HG03442 (cell line): Measurements from ENCODE around the gene RORC.

Source experiments
- ATAC-seq: cut with Tn5 transposase; IDR thresholded peaks from one replicate; pipeline ENCODE4 v1.9.1; 2021; ENCODE audit warnings: mild to moderate bottlenecking, moderate library complexity; ENCODE audit not compliant: unreplicated experiment

Gene RORC

DNA sequence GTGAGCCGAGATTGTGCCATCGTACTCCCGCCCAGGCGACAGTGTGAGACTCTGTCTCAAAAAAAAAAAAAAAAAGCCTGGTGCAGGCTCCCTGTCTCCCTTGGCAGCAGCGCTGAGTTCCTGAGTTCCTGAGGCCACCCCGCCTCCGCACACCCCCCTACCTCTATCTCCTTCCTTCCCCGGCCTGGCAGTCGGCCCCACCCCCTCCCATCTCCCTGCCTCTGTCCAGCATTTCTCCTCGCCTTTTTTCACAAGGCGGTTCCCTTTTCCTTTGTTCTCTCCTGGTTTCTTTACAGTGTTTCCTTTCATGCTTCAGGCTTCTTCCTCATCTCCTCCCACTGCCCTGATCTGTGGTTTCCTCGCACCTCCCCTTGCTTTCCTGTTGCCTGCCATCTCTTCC lies 2.7 kb downstream of the RORC start:
- ATAC-seq, result no peak

DNA sequence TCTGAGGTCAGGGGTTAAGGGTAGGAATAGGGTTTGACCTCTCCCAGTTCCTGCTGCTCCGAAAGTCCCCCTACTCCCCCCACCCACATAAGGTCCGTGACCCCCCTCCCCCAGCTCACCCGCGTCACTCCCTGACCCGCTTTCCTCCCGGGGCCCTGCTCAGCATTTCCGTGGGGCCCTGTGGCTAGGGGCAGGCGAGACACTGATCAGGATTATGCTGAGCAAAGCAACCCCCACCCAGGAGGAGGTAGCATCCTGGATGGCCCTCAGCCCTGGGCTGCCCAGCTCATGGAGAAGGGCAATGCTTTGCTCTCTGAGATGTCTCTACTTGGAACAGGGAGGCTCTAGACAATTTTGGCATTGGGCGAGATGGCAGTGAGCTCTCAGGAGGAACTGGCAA lies 3.7 kb downstream of the RORC start:
- no peak for ATAC-seq

DNA sequence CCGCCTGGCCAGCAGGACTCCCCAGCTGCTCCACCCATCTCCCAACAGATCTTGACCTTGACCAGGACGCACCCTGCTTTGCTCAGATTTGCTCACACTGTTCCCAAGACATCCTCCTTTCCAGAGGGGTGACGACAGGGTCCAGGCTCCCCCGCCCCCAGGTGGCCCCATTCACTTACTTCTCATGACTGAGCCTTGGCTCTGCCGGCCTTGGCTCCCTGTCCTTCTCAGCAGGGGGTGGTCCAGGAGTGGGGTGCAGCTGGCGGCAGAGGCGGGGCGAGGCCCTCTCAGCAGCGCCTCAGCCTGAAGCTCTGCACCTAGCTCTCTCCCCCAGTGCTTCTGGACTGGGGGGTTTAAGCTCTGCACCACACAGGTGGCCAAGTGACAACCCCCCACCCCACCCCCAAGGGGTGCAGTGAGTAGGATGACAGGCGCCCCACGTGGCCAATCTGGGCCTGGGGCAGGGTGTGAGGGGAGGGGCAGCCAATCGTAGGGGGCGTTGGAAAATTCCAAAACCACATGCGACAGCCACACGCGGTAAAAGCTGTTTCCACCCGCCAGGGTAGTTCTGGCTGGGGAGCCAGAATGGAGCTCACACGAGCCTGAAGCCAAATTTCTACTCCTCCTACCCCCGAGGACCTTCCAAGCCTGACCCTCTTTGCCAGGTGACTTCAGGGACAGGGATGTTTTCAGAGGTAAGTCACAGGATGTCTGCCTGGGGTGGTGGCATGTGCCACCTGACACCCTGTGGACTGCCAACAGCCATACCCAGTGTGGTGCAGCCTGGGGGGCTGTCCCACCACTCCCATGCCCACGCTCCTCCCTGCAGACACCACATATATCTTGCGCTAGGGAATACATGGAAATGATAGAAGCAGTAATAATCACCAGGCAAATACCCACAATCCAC lies 5.6 kb downstream of the RORC start:
- ATAC-seq, result no peak

DNA sequence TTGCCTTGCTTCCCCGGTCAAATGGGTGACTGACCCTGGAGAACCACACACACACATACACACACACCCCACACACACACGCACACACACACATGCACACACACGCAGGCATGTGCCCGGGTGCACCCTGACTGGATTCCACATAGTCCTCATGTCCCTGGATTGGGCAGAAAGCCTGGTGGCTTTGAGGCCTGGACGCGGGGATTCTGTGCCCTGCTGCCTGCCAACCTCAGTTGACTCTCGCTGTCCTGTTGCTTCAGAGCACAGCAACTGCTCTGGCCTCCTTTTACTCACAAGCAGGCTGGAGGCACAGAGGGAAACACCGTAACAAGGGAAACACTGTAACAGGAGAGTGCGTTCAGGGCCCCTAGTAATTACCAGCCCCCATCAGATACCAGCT lies 6.4 kb downstream of the RORC start:
- no peak for ATAC-seq

DNA sequence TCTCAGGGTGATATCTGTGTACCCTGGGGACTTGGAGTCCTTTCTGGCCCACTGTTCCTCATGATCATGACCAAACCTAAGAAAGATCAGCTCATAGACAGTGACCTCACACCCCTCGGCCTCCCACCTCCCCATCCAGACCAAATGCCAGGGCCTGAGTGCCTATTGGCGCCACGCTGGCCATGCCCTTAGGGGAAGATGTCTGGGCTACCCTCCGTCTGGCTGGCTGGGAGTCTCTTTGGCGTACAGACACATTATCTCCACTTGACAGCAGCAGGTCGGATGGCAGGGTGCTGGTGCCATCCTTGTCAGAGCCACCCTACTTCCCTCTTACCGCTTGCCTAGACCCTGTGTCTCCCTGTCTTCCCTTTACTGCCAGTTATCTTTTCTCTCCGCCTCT lies 8.4 kb downstream of the RORC start:
- no peak for ATAC-seq

DNA sequence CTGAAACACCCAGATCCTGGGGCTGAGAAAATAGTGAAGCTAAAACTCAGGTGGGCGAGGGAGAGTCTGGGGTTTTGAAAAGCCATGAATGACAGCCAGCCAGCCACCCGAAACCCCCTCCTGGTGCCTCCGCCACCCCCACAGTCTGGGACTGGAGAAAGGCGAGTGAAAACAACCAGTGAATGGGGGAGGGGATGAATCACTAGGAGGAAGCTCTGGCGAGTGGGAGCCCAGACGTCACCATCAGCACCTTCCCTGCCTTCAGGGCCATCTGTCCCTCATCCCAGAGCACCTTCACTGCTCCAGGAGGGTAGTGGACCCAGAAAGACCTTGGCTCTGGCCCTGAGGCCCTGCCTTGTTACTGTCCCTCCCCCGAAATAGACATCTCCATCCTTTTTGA lies 9.2 kb downstream of the RORC start:
- no peak for ATAC-seq

DNA sequence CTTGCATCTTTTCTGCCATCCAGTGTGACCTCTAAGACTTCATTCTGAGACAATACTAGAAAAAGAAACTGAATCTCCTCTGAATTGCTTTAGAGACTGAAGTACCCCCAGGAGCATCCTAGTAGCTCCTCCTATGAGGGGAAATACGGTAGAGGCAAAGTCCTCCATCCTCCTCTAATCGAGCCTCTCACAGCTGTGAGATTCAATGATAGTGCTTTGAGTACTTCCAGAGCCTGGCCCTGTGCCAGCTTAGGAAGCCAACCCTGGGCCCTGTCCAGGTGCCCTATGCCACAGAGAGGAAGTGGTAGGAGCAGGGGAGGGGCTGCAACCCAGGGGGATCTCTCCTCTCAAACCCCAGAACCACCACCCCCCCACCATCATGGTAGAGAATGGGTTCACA lies 10.7 kb downstream of the RORC start:
- no peak for ATAC-seq

DNA sequence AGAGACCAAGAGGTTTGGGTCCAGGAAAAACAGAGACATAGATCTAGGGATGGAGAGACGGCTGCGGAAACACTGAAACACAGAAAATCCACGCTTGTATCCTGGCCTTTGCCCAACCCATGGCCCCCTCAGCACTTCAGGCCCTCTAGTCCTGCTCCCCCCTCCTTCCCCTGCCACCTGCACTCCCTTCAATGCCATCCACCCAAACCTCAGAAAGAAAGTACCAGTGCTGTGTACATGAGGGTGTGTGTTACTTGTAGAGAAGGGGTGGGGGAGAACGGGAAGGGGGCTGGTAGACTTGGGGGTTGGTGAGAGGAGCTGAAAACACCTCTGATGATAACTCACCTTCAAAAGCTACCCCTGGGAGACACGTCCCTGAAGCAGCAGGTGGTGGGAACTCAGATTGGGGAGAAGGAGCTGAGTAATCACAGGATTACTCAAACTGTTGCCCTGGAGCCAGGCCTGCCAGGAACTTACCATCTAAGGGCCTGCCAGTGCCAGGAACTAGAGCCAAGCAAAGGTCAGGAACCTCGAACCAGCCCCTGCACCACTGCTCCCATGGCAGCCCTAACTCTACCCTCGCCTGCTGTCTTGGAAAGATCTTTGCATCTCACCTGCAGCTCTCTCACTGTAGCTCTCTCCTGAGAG lies 11.5 kb downstream of the RORC start:
- ATAC-seq, result no peak

DNA sequence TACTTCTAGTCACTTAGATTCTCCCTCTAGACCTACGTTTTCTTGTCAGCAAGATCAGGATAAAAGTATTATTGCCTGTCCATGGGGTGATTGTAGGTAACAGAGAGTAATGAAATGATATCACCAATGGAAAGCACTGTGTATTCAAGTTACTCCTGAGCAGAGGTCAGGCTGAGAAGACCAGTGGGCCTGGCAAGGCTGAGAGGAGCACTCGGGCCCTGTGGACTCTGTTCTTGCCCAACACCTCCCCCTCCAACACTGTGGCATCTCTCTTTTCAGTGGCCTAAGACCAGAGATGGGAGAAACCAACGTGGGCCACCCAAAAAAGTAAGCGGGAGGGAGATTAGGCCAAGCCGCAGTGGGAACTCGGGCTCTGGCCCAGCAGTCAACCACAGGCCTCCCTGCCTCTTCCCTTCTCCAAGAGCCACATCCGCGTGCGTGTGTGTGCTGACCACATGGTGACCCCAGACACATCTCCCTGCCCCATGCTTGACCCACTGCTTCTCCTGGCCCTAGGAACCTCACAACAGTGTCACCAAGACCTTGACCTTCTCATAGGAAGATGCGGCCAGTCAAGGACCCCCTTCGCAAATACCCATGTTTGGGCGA lies 12.3 kb downstream of the RORC start:
- ATAC-seq, result no peak

DNA sequence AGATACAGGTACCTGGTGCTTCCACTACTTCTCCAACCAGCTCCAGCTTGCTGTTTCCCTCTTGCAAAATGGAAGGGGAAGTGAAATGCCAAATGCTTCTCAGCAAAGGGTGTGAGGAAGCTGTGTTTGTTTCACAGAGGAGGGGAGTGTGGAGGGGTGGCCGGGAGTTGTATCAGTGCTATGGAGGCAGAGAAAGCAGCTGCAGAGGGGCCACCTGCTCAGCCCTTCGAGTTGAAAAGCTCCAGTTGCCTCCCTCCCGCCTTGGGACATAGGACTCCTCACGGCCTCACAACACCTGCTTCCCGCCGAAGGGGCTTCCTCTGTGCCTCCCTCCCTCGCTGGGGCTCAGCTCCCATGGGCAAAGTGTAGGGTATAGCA lies 14.3 kb downstream of the RORC start:
- no peak for ATAC-seq

DNA sequence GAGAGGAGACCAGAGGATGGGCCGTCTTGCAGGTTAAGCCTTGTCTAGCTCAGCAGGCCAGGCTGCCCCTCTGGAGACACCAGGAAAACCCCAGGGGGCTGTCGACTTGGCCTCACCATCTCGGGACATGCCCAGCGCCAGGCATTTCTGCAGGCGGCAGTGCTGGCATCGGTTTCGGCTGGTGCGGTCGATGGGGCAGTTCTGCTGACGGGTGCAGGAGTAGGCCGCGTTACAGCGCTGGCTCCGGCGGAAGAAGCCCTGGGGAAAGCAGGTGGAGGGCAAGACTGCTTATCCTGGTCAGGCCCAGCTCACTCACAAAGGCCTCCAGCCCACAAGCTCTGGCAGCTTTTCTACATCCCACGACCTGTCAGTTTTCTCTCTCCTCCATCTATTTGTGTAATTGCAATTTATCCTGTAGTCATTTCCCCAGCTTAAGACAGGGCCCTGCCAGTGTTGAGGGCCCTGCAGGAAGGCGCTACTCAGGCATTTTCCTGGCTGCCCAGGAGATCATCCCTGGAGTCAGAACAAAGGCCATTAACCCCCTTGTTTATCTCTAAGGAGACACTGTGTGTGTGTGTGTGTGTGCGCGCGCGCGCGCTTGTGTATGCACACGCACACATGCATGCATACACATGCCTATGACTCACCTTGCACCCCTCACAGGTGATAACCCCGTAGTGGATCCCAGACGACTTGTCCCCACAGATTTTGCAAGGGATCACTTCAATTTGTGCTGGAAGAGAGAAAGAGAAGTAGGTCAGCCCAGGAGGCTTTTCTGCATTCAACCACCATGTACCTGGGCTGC lies 14.9 kb downstream of the RORC start:
- no peak for ATAC-seq

DNA sequence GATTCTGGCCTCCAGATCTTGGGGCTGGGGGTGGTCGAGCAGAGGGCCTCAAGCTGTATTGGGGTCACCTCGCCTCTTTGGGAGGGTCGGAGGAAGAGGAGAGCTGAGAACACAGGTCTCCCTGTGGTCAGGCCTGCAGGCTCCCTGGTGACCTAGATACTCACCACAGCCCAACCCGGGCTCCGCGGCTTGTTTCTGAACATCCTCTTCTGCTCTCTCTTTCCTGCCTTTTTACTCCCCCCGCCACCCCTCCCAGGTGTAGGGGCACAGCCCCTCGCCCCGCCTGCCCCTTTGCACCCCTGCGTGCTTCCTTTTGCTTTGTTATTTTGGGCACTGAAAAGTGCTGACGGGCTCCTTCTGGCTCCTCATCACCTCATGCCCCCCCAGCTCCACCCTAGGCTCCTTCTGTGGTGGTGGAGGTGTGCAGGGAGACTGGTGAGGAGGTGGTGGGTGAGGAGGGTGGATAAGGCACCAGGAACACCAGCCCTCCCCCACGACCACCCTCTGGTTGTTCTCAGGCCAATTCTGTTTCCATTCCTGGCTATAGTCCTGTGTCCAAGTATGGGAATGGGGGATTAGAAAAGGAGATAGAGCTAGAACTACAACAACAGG lies 15.8 kb downstream of the RORC start:
- no peak for ATAC-seq

DNA sequence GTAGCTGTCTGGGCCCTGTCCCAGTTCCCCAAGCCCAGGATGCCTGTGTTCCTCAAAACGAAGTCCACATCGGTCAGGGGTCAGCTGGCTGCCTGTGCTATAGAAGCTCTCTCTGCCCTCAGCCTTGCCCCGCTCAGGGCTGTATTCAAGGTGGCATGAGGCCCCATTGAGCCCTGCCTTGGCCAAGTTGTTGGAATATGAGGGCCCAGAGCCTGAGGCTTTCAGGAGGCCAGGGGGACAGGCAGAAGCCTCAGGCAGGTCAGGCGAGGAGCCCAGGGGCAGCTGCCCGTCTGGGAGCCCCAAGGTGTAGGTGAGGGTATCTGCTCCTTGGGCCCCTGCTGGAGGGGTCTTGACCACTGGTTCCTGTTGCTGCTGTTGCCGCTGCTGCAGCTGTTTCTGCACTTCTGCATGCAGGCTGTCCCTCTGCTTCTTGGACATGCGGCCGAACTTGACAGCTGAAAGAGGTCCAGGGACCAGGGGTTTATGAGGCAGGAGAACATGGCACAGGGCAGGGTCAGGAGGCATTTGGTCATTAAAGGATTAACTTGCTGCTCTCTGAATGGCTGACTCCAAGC lies 16.5 kb downstream of the RORC start:
- ATAC-seq, result no peak

DNA sequence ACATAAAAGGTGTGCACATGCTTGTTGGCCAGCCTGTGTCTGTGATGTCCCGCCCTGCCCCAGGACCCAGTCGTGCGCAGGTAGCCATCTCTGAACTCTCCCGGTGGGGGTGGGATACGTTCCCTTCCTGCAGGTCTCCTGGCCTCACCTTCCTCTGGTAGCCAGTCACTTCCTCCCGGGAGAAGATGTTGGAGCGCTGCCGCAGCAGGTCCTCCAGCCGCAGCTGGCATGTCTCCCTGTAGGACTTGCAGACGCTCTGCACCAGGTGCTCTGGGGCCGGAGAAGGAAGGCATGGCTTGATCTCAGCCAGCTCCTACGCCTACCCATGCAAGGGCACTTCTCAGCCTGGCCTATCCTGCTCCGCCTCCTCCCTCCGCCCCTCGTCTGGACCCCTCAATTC lies 17.2 kb downstream of the RORC start:
- ATAC-seq, result no peak

DNA sequence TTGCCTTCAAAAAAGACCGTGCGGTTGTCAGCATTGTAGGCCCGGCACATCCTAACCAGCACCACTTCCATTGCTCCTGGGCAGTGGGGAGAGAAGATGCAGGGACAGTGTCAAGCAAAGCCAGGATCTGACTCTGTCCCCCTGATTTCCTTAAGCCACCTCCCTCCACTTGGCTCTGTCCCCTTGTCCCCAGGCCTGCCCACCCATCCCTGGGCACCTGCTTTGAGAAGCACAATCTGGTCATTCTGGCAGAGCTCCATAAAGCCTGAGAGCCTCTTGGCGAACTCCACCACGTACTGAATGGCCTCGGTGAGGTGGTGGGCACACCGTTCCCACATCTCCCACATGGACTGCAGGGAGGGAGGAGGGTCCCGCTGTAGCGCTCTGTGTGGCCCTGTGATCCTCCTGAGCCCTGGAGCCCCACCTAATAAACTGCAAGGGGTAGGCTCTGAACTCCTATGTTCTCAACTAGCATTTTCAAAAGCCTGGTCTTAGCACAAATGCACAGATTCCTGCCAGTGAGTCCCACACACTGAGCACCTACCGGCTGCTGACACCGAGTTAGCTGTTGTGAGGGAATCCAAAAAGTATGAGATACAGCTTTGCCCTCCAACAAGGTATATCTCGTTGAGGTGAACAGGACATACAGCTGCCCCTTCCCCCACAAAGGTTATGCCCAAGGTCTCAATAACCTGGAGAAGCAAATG lies 18.2 kb downstream of the RORC start:
- ATAC-seq, result no peak

DNA sequence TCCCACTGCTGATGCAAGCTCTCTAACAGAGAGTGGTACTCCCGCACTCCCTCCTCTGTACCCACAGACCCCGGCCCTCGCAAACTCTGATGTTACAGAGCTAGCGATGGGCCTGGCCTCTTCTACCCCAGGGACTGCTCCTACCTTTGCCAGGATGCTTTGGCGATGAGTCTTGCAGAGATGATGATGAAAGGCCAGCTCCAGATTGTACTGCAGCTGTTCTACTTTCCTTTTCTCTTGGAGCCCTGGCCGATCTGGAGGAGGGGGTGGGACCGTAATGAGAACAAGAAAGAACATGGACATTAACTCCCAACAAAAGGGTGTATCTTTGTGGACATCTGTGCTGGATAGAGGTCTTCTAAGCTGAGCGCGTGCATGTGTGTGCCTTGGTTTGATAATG lies 20.4 kb downstream of the RORC start:
- ATAC-seq, result no peak

DNA sequence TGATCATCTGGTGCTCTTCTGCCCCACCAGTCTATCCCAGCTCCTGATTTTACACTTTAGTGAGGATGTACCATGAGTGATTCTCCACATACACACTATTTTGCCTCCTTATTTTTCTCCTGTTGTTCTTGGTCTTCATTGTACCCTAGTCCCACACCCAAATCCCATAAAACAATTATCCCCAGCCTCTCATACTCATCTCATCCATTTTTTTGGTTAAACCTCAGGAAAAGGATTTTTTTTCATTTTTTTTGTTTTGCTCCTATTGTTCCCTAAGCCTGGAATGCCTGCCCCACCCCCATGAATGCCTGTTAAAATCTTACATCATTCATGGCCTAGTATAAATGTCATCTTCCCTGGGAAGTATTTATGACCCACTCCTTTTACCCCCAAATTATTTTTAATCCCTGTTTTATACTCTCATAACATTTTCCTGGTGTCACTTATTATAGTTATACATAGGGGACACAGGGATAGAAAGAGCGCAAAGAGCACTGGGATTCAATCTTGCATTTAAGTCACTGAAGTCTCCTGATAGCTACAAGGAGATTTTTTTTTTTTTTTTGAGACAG lies 21.5 kb downstream of the RORC start:
- no peak for ATAC-seq

DNA sequence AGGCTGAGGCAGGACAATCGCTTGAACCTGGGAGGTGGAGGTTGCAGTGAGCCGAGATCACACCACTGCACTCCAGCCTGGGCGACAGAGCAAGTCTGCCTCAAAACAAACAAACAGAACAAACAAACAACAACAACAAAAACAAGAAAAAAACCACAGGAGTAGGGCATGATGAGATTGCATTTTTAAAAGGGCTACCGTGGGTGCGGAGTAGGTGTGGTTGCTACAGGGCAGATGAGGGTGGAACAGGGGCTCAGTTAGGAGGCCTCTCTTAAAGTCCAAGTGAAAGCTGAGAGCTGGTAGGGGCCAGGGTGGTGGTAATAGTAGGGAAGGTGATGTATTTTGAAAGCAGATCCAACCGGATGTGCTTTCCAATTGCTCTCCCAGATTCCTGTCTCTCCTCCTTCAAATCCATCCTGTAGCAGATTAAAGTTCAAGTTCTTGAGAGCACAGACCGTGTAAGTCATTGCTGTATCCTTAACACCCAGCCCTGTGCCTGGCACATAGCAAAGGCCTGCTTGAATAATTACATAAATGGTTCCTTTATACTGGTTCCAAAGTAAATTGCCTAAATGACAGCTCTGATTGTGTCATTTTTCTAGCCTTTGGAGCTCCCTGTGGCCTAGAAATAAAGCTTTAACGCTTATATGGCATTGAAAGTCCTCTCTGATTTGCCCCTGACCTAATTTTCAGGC lies 22.2 kb downstream of the RORC start:
- no peak for ATAC-seq

DNA sequence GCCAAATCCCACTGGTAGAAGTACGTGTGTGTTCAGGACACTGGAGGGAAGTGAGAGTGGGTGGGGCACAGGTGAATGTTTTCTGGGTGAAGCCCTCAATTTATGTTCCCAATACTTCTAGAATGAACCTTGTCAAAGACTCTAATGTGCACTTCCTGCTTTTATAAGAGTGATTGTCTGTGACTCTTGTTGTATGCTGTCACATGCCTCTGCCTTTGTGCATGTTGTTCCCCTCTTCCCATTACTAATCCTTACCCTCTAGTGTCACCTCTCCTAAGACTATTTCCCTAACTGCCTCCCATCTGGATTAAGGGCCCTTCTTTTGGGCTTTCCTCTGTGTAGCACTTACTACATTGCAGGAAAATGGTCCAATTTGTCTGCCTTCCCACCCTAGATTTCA lies 23.8 kb downstream of the RORC start:
- ATAC-seq, result no peak
